ENCODE results near the gene CDCA7.

- TF ChIP-seq YY1 (IDR thresholded peaks at IDR 0.05; ENCODE audit: insufficient read depth, insufficient read length) (no peak), ZNF274 (IDR thresholded peaks at IDR 0.05; ENCODE audit: low read depth, low read length) (no peak), SUZ12 (IDR thresholded peaks at IDR 0.05; ENCODE audit: extremely low read depth, insufficient read depth, insufficient read length) (no peak)
These were observed 14.9 kb upstream of the CDCA7 start for GRCh38 chr2:173339807-173340206.

All from NT2/D1 (cell line).